Activated CD8-positive, alpha-beta memory T cell treated with anti-CD3 and anti-CD28 coated beads, Interleukin-2, amount 10 ng/mL, durations not matched to agents 7 days and 5 days (primary cell): ENCODE data around the gene ZNF24. TPM values are rescaled to one million over a fixed set of nuclear protein-coding genes. Genes with fewer than 3 reads are reported as not detected.

Source experiments
- total RNA-seq, 2 experiments: library from RNA; stranded (reverse); gene quantifications; one replicate each; pipeline ENCODE4 v1.2.3, GENCODE V29; 2021

ZNF24 gene
- total RNA-seq, 2 experiments from 2014 or later, result 44.2 to 51.7 TPM

Other genes with a start within 250 kb of the ZNF24 start
- gene ZNF397, start 103.4 kb downstream of the ZNF24 start, total RNA-seq, result 10 to 100 TPM; 10.8 to 13.1 TPM
- 10 to 100 TPM; 12.9 to 18.1 TPM for gene ZSCAN30, start 54.2 kb downstream of the ZNF24 start, total RNA-seq
- gene ZNF396, start 32.9 kb upstream of the ZNF24 start, total RNA-seq, result 1 to 10 TPM in 1 of 2 experiments, under 1 TPM in 1; 0.70 to 1.1 TPM
- 10 to 100 TPM; 18.5 TPM for gene INO80C, start 153.5 kb upstream of the ZNF24 start, total RNA-seq
- gene GALNT1, start 237.3 kb upstream of the ZNF24 start, total RNA-seq, result 10 to 100 TPM; 36.2 to 42.7 TPM